Measurements from ENCODE around the gene CDS2. TPM values are rescaled to one million over a fixed set of nuclear protein-coding genes. Genes with fewer than 3 reads are reported as not detected.
A peak's percentile ranks its signal among the peaks of the same experiment; 100 is the strongest.

The CDS2 gene
- total and polyA plus RNA-seq, 2 of the 13 experiments (the other 11 are each of a cell fraction or from before 2014, with no cell fraction given): 81.3 to 153 TPM

DNA sequence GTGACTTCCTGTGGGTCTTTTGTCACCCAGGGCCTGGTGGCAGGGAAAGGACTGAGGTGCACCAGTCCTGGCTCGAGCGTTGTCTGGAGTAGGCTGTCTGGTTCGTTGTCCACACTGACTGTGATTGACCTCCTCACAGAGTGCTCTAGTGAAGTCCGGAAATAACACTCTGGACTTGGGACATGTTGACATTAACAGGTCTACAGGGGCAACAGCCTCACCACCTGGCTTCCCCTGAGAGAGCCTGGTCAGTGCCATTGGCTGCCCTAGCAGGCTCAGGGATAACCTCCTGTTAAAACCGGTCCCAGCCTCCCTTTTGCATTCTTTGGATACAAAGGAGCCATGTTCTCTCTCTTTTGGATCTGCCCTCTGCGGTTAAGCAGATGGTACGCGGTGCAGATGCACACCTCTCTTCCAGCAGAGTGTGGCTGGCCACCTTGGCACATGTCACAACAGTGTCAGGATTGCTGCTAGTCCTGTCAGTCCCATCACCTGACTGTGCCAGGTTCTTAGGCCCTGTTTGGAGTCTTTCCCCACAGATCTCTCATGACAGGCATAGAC is 46.2 kb downstream of the CDS2 start (continued):
- TF ChIP-seq RBM22 (optimal IDR thresholded peaks at IDR 0.05; ENCODE audit: low read length) (no peak), SMARCE1 (IDR thresholded peaks at IDR 0.05; ENCODE audit: borderline replicate concordance) (no peak), ATF7 (IDR thresholded peaks at IDR 0.05) (no peak), ATF7 (CRISPR knock-in tag; IDR thresholded peaks at IDR 0.05) (no peak), ZBTB8A (CRISPR knock-in tag; IDR thresholded peaks at IDR 0.05; ENCODE audit: borderline replicate concordance, low read depth) (no peak), MED8 (CRISPR knock-in tag; IDR thresholded peaks at IDR 0.05; ENCODE audit: insufficient replicate concordance) (no peak), DNMT1 (CRISPR knock-in tag; IDR thresholded peaks at IDR 0.05) (no peak), NRL (CRISPR knock-in tag; IDR thresholded peaks at IDR 0.05; ENCODE audit: borderline replicate concordance) (no peak), ZNF781 (CRISPR knock-in tag; IDR thresholded peaks at IDR 0.05; ENCODE audit: borderline replicate concordance, not compliant biosample characterization) (no peak), CENPBD1 (CRISPR knock-in tag; IDR thresholded peaks at IDR 0.05; ENCODE audit: borderline replicate concordance, low read depth) (no peak), ZMAT3 (CRISPR knock-in tag; conservative IDR thresholded peaks at IDR 0.05) (no peak), HCFC1 (IDR thresholded peaks at IDR 0.05; ENCODE audit: low read depth, low read length) (no peak), RAD21 (CRISPR knock-in tag; IDR thresholded peaks at IDR 0.05) (peak; percentile 54; the same call in 1 of the 2 replicates), NFKBIZ (CRISPR knock-in tag; IDR thresholded peaks at IDR 0.05) (peak; percentile 35; the same call in 1 of the 2 replicates), ZNF563 (CRISPR knock-in tag; IDR thresholded peaks at IDR 0.05) (peak; percentile 41; the same call in 1 of the 2 replicates), SNAPC5 (CRISPR knock-in tag; IDR thresholded peaks at IDR 0.05; ENCODE audit: borderline replicate concordance) (0 out of 2 replicates have a peak, but pooled peaks have one; percentile 1), MAFG (CRISPR knock-in tag; IDR thresholded peaks at IDR 0.05) (no peak), ZFP62 (CRISPR knock-in tag; IDR thresholded peaks at IDR 0.05) (no peak)
- TF ChIP-seq, protein P1, sequence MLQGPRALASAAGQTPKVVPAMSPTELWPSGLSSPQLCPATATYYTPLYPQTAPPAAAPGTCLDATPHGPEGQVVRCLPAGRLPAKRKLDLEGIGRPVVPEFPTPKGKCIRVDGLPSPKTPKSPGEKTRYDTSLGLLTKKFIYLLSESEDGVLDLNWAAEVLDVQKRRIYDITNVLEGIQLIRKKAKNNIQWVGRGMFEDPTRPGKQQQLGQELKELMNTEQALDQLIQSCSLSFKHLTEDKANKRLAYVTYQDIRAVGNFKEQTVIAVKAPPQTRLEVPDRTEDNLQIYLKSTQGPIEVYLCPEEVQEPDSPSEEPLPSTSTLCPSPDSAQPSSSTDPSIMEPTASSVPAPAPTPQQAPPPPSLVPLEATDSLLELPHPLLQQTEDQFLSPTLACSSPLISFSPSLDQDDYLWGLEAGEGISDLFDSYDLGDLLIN (CRISPR knock-in tag; IDR thresholded peaks at IDR 0.05; ENCODE audit: borderline replicate concordance): no peak
- TF ChIP-seq, protein P2, sequence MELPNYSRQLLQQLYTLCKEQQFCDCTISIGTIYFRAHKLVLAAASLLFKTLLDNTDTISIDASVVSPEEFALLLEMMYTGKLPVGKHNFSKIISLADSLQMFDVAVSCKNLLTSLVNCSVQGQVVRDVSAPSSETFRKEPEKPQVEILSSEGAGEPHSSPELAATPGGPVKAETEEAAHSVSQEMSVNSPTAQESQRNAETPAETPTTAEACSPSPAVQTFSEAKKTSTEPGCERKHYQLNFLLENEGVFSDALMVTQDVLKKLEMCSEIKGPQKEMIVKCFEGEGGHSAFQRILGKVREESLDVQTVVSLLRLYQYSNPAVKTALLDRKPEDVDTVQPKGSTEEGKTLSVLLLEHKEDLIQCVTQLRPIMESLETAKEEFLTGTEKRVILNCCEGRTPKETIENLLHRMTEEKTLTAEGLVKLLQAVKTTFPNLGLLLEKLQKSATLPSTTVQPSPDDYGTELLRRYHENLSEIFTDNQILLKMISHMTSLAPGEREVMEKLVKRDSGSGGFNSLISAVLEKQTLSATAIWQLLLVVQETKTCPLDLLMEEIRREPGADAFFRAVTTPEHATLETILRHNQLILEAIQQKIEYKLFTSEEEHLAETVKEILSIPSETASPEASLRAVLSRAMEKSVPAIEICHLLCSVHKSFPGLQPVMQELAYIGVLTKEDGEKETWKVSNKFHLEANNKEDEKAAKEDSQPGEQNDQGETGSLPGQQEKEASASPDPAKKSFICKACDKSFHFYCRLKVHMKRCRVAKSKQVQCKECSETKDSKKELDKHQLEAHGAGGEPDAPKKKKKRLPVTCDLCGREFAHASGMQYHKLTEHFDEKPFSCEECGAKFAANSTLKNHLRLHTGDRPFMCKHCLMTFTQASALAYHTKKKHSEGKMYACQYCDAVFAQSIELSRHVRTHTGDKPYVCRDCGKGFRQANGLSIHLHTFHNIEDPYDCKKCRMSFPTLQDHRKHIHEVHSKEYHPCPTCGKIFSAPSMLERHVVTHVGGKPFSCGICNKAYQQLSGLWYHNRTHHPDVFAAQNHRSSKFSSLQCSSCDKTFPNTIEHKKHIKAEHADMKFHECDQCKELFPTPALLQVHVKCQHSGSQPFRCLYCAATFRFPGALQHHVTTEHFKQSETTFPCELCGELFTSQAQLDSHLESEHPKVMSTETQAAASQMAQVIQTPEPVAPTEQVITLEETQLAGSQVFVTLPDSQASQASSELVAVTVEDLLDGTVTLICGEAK (IDR thresholded peaks at IDR 0.05): no peak
- TF ChIP-seq, protein P2 (CRISPR knock-in tag; IDR thresholded peaks at IDR 0.05): no peak; the same call in 1 of the 2 replicates

Data from HepG2 (cell line).